GM19099 (cell line): ENCODE measurements around the gene MIGA1.
A peak's percentile ranks its signal among the peaks of the same experiment; 100 is the strongest.

Source experiments
- POLR2A ChIP-seq: IDR thresholded peaks from 3 replicates; pipeline ENCODE4 v1.6.1; 2011; ENCODE audit warnings: low read depth; ENCODE audit not compliant: insufficient read length; ENCODE audit errors: extremely low read depth

The MIGA1 gene

GRCh38 chr1:77779529-77780281, at the start of gene MIGA1:
TSS of gene MIGA1 (plus strand) at chr1:77779649. CDS start at chr1:77783253, 3,604 bp downstream.
- TF ChIP-seq POLR2A: peak; percentile 60

- no peak for TF ChIP-seq POLR2A
These were observed 47.4 kb upstream of the MIGA1 start for GRCh38 chr1:77732090-77732489.

GRCh38 chr1:77739235-77739634, 40.2 kb upstream of the MIGA1 start:
- no peak for TF ChIP-seq POLR2A

- TF ChIP-seq POLR2A: no peak
These were observed 38.1 kb upstream of the MIGA1 start for GRCh38 chr1:77741316-77741715.

- no peak for TF ChIP-seq POLR2A
These were observed 37.4 kb upstream of the MIGA1 start for GRCh38 chr1:77742011-77742555.

GRCh38 chr1:77744576-77744975, 34.9 kb upstream of the MIGA1 start:
- TF ChIP-seq POLR2A: no peak

- TF ChIP-seq POLR2A: no peak
These were observed 23.2 kb upstream of the MIGA1 start for GRCh38 chr1:77756052-77756754.

- TF ChIP-seq POLR2A: no peak
These were observed 22.3 kb upstream of the MIGA1 start for GRCh38 chr1:77757066-77757584.

GRCh38 chr1:77757603-77758002, 21.8 kb upstream of the MIGA1 start:
- no peak for TF ChIP-seq POLR2A

GRCh38 chr1:77759071-77760028, 20.1 kb upstream of the MIGA1 start, which contains the start of gene USP33:
TSS of gene USP33 (minus strand) at chr1:77759852. CDS start at chr1:77741697, 18,155 bp downstream.
- peak; percentile 75 for TF ChIP-seq POLR2A

- TF ChIP-seq POLR2A: no peak
These were observed 17.4 kb upstream of the MIGA1 start for GRCh38 chr1:77762072-77762476.

GRCh38 chr1:77768006-77768405, 11.4 kb upstream of the MIGA1 start:
- no peak for TF ChIP-seq POLR2A

GRCh38 chr1:77776007-77776700, 3.3 kb upstream of the MIGA1 start:
- no peak for TF ChIP-seq POLR2A

GRCh38 chr1:77781683-77782082, 2.2 kb downstream of the MIGA1 start:
- TF ChIP-seq POLR2A: no peak
